ENCODE results near the gene PRELID1.
"Not testable (repeated sequence)": the region's sequence is repeated elsewhere in the genome, so short reads cannot be mapped to it uniquely, and the experiment has no call there.

The PRELID1 gene

GRCh38 chr5:177300236-177300880, 3.2 kb upstream of the PRELID1 start:
- peak; percentile 46 for DNase-seq

GRCh38 chr5:177300951-177301350, 2.6 kb upstream of the PRELID1 start:
- DNase-seq: no peak

GRCh38 chr5:177301503-177302165, 2.0 kb upstream of the PRELID1 start:
- DNase-seq: peak; percentile 23

DNA sequence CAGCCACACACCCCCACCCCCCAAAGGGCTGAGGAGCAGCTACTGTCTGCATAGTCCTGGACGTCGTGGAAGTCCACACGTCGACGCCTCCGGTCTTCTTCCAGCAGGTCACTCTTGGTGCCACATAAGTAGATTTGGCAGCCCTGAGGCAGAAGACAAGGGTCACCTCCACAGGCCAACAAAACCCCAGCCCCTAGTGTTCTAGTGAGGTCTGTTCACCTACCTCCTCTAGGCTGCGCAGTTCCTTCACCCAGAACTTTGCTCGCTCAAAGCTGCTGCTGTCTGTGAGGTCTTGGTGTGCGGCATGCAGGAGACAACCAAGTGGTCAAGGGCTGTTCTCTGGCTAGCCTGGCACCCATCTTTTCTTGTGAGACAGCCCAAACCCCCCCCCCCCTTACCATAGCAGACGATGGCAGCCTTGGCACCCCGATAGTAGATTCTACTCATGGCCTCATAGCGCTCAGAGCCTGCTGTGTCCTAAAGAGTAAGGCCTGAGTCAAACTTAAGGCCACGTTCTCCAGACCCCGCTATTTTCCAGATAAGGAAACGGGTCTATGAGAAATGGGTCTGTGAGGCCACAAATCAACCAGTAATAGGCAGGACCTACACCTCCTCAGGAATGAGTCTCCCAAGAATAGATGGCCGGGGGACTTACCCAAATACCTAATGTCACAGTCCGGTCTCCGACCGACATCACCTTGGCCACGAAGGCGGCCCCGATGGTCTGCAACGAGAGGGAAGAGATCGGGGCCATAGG, 1.1 kb upstream of the PRELID1 start:
- no peak for DNase-seq

DNA sequence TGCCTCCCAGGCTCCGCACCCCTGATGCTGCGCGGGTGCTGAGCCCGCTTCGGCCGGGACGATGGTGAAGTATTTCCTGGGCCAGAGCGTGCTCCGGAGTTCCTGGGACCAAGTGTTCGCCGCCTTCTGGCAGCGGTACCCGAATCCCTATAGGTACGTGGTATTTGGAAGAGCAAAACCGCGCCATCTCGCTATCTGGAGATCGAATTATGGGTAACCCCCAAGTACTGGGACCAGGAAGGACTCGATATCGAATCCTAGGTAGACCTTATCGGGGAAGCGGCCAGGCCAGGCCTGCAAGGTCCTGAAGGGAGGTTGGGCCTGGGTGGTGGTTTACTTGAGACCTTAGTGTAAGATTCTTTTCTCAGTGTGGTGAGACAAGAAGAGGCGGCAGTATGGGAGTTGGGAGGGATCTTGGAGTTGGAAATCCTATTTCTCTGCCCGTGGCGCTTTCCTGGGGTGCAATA, 359 bp downstream of the PRELID1 start:
- DNase-seq: no peak

DNA sequence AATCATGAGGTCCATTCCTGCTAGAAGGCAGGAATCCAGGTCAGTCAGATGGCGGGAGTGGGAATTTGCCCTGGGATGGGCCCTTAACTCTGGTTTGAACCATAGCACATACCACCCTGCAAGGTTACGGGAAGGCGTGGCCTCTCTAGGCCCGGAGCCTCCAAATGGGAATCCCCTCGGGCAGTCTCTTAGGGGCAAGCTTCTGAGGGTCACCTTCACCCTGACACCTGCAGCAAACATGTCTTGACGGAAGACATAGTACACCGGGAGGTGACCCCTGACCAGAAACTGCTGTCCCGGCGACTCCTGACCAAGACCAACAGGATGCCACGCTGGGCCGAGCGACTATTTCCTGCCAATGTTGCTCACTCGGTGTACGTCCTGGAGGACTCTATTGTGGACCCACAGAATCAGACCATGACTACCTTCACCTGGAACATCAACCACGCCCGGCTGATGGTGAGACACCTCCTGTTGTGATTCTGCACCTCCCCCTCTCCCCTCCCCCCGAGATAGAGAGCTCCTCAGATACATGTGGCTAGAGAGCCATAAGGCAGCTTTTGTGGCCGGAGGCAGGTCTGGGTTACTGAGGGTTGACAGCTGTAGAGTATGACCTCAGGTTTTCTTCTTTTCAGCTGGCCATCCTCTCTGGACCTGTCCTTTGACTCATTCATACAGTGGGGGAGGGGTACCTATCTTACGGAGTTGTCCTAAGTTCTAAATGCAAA, 957 bp downstream of the PRELID1 start:
- DNase-seq: peak; percentile 29

- not testable (repeated sequence) for DNase-seq
These were observed 2.6 kb downstream of the PRELID1 start for GRCh38 chr5:177306103-177306640.

GRCh38 chr5:177306674-177307543, 3.3 kb downstream of the PRELID1 start:
- DNase-seq: no peak

- no peak for DNase-seq
These were observed 4.2 kb downstream of the PRELID1 start for GRCh38 chr5:177307544-177308363.

GRCh38 chr5:177308740-177309139, 5.1 kb downstream of the PRELID1 start:
- DNase-seq: no peak

DNA sequence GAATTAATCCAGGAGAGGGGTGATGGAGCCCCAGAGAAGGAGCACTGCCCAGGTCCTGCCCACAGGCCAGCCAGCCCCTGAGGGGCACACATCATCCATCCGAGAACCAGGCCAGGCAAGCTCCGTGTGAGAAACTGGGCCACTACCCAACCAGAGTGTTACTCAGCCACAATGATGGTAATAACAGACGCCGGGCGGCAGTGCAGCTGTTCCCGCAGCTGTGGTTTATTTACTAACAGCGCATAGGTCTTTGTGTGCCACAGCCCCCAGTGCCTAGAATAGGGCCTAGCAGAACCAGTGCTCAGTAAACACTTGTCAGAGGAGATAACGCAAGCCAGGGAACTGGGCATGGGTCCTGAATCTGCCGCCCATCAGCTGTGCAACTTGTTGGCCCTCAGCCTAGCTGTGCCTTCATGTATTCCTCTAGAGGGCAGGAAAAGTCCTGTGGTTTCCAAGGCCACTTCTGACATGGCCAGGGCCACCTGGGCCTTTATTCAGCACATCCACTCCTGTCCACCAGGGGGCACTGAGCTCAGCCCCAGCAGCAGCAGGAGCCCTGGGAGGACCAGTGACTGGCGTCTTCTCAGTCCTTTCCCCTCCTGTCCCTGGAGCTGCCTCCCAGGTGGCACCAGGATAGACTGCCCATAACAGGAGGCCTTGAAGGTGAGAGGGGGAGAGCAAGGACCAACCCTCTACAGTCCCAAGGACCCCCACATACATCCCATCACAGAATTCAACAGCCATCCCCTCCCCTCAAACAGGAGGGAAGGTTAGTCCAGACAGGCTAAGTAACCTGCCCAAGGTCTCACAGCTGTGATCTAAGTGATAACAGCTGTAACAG, 6.0 kb downstream of the PRELID1 start:
- DNase-seq: peak; percentile 78

- DNase-seq: no peak
These were observed 6.7 kb downstream of the PRELID1 start for GRCh38 chr5:177310332-177310731.

- DNase-seq: peak; percentile 13
These were observed 7.3 kb downstream of the PRELID1 start for GRCh38 chr5:177310757-177311391.

DNA sequence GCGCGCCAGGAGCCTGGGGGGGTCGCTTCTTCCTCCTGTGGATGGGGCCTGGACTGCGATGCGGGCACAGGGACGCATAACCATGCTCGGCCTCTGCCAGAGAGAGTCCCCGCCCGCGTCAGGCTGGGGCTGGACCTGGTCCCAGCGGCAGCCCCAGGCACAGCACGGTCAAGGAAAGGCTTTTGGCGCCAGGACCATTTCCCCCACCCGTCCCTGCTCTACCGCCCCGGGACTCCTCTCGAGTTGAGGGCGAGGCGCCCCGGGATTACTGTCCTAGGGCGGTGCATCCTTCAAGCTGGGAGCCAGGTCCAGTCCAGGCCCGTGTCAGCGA, 7.8 kb downstream of the PRELID1 start:
- no peak for DNase-seq

DNA sequence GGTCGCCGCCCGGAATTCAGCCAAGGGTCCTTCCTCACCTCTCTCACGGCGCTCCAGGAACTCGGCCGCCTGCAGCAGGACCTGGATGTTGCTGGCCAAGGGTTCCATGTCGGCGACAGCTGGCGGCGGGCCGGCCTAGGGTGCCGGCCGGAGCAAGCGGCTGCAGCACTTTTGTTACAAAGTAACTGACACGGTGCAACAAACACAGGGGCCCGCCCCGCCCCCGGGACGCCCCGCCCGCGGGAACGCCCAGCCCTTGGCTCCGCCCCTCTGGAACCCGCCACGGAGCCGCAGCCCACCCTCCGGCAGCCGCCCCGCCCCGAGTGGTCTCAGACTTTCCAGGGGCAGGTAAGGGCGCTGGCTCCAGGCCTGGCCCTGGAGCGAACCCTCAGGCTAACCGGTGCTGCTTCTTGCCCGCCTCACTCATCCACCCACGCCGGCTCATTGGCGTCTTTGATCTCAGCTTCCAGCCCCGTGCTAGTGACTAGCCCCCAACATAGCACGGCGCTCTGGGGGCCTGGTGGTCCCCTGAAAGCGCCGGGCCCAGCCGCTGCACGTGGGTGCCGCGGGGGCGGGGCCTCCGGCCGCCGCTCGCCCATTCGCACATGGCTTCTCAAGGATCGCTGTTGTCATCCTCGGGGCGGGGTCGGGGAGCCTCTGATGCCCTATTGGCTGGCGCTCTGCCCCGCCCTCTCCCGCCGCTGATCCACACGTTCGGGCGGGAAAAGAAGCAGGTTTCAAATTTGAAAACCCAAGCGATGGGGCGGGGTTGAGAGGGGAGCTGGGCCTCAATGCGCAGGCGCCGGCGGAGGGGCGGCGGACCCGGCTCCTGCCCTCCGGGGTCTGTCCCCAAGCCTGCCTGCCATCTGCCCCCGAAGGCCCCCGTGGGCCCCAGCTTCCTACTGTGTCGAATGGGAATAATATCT, 8.4 kb downstream of the PRELID1 start, which contains the start of gene MXD3:
TSS of gene MXD3 (minus strand) at position 176 of the 926 bp plus-strand sequence. CDS start at position 108, 68 bp downstream.
- peak; percentile 96 for DNase-seq

GRCh38 chr5:177312649-177313181, 9.1 kb downstream of the PRELID1 start:
- DNase-seq: peak; percentile 23

DNA sequence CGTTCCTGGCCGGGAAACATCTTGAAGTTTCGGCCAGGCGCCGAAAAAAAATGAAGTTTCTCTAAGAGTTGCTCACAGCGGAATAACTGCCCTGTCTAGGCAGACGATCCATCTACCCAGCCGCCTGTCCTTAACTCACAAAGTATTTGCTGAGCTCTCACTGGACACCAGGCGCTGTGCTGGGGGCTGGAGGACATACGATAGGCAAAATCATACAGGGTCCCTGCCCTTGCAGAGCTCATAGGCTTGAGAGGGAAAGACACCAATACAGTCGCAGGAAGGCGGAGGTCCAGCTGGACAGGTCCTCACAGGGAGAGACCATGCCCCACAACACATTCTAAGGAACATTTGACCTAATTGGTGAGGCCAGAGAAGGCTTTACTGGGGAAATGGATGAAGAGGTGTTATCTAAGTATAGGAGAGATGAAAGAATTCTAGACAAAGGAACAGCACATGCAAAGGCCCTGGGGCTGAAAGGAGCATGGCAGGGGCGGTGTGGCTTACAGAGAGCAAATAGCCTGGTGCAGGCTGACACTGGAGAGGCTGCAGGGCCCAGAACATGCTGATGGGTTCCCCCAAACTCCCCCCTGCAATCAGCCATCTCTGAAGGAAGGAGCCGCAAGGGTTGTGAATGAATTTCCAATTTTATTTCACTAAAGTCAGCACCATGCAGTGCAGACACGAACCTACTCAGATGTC, 10.1 kb downstream of the PRELID1 start:
- no peak for DNase-seq
